Measurements from ENCODE around the gene ENTREP1.

GRCh38 chr9:69342769-69343168, 17.8 kb downstream of the ENTREP1 start:
- TF ChIP-seq POLR2A (IDR thresholded peaks at IDR 0.05) = no peak
- TF ChIP-seq POLR2AphosphoS5 (IDR thresholded peaks at IDR 0.05) = no peak
- TF ChIP-seq CTCF (IDR thresholded peaks at IDR 0.05) = no peak
- TF ChIP-seq EP300 (IDR thresholded peaks at IDR 0.05) = no peak

All from stomach (tissue), 4 donors.